Stomach (tissue), 4 donors: ENCODE results near the gene SPP1.

Source experiments
- EP300 ChIP-seq: sonication (generic); formaldehyde crosslinking; IDR thresholded peaks from one replicate; pipeline ENCODE4 v1.6.1; 2017; ENCODE audit warnings: antibody characterized with exemption
- POLR2A ChIP-seq, 4 donors: fragments of 450-650 bp; IDR thresholded peaks; one replicate each; pipeline ENCODE4 v1.6.1; 2016; ENCODE audit warnings: antibody characterized with exemption in 4 of 4, control low read depth in 2 of 4, mild to moderate bottlenecking in 1 of 4, moderate library complexity in 1 of 4
- TF ChIP-seq, protein P1 (sequence below), 7 experiments: fragments of 450-650 bp in 4 of 7; fragments of 200-600 bp in 3 of 7; sonication (generic) in 3 of 7; IDR thresholded peaks; one replicate each; pipeline ENCODE4 v1.5.1; 2016 to 2019; ENCODE audit warnings: antibody characterized with exemption in 7 of 7, control low read depth in 2 of 7, mild to moderate bottlenecking in 1 of 7

DNA sequence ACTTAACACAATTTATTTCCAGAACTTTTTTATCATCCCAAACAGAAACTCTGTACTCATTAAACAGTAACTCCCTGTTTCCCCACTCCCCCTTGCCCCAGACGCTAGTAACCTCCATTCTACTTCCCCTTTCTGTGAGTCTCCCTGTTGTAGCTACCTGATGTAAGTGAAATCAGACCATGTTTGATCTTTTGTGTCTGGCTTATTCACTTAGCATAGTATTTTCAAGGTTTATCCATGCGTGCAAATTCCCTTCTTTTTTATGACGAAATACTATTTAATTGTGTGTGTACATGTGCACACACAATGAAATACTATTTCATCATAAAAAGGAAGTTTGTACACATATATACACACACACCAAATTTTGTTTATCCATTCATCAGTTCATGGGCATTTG is 37.1 kb downstream of the SPP1 start:
- TF ChIP-seq, protein P1, sequence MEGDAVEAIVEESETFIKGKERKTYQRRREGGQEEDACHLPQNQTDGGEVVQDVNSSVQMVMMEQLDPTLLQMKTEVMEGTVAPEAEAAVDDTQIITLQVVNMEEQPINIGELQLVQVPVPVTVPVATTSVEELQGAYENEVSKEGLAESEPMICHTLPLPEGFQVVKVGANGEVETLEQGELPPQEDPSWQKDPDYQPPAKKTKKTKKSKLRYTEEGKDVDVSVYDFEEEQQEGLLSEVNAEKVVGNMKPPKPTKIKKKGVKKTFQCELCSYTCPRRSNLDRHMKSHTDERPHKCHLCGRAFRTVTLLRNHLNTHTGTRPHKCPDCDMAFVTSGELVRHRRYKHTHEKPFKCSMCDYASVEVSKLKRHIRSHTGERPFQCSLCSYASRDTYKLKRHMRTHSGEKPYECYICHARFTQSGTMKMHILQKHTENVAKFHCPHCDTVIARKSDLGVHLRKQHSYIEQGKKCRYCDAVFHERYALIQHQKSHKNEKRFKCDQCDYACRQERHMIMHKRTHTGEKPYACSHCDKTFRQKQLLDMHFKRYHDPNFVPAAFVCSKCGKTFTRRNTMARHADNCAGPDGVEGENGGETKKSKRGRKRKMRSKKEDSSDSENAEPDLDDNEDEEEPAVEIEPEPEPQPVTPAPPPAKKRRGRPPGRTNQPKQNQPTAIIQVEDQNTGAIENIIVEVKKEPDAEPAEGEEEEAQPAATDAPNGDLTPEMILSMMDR (IDR thresholded peaks at IDR 0.05): no peak
- TF ChIP-seq POLR2A (IDR thresholded peaks at IDR 0.05) (no peak), EP300 (no peak)
